Measurements from ENCODE around the gene ALPL.
"Not testable (repeated sequence)": the region's sequence is repeated elsewhere in the genome, so short reads cannot be mapped to it uniquely, and the experiment has no call there.

ALPL gene

GRCh38 chr1:21564521-21565095 is 55.4 kb downstream of the ALPL start:
- 89% methylated on average over 12 of the region's 14 CpGs for WGBS (ENCODE audit: insufficient coverage)
- no peak for DNase-seq
- ChIA-PET POLR2A (no interaction called here), CTCF (interaction anchor here (1.1 to 1.9 kb wide), 2 partner anchors 9 to 197 kb away, joined by 3 to 6 read pairs; no protein-coding TSS in a partner anchor)
- H3K4me1 ChIP-seq (ENCODE audit: control extremely low read depth in 1 of 4, control insufficient read depth in 4 of 4, insufficient read depth in 4 of 4, low read length in 3 of 4) = no peaks in the 10 kb centered on the region
- no peaks in the 10 kb centered on the region for H3K36me3 ChIP-seq (ENCODE audit: control insufficient read depth in 4 of 4, insufficient read depth in 4 of 4, low read length in 3 of 4)
- no peak overlapping the region for H3K4me3 ChIP-seq (ENCODE audit: control insufficient read depth in 1 of 7, extremely low read depth in 1 of 7, insufficient read depth in 4 of 7, low read depth in 2 of 7, low read length in 6 of 7)
- no peaks in the 10 kb centered on the region for H3K9me3 ChIP-seq (ENCODE audit: control extremely low read depth in 1 of 5, control insufficient read depth in 4 of 5, insufficient read depth in 2 of 5, low read depth in 1 of 5, low read length in 4 of 5)
- no peak overlapping the region for H3K27ac ChIP-seq (ENCODE audit: insufficient read depth in 1 of 2, low read depth in 1 of 2, low read length in 2 of 2, poor library complexity in 1 of 2, severe bottlenecking in 2 of 2)
- peaks cover 0 to 4% (median 0%) of the 10 kb centered on the region in 5 experiments for H3K27me3 ChIP-seq (replicated peaks in 2 of 5; ENCODE audit: control insufficient read depth in 4 of 5, insufficient read depth in 5 of 5, low read length in 4 of 5)

GRCh38 chr1:21565285-21565684 is 56.1 kb downstream of the ALPL start:
- Histone ChIP-seq H3K9me3 (ENCODE audit: control extremely low read depth in 1 of 5, control insufficient read depth in 4 of 5, insufficient read depth in 2 of 5, low read depth in 1 of 5, low read length in 4 of 5) (no peaks in the 10 kb centered on the region), H3K27ac (ENCODE audit: insufficient read depth in 1 of 2, low read depth in 1 of 2, low read length in 2 of 2, poor library complexity in 1 of 2, severe bottlenecking in 2 of 2) (no peak overlapping the region), H3K4me3 (ENCODE audit: control insufficient read depth in 1 of 7, extremely low read depth in 1 of 7, insufficient read depth in 4 of 7, low read depth in 2 of 7, low read length in 6 of 7) (no peak overlapping the region), H3K36me3 (ENCODE audit: control insufficient read depth in 4 of 4, insufficient read depth in 4 of 4, low read length in 3 of 4) (no peaks in the 10 kb centered on the region), H3K27me3 (replicated peaks in 2 of 5; ENCODE audit: control insufficient read depth in 4 of 5, insufficient read depth in 5 of 5, low read length in 4 of 5) (peaks cover 0 to 4% (median 0%) of the 10 kb centered on the region in 5 experiments), H3K4me1 (ENCODE audit: control extremely low read depth in 1 of 4, control insufficient read depth in 4 of 4, insufficient read depth in 4 of 4, low read length in 3 of 4) (no peaks in the 10 kb centered on the region)
- POLR2A ChIA-PET = no interaction called here
- WGBS (ENCODE audit: insufficient coverage) = 77% methylated on average over 3 of the region's 8 CpGs
- no peak for DNase-seq
- CTCF ChIA-PET = interaction anchor here (1.9 kb wide), 1 partner anchor 198 kb away, joined by 6 read pairs; no protein-coding TSS in a partner anchor

- H3K4me1 ChIP-seq (ENCODE audit: control extremely low read depth in 1 of 4, control insufficient read depth in 4 of 4, insufficient read depth in 4 of 4, low read length in 3 of 4); H3K27ac ChIP-seq (ENCODE audit: insufficient read depth in 1 of 2, low read depth in 1 of 2, low read length in 2 of 2, poor library complexity in 1 of 2, severe bottlenecking in 2 of 2); POLR2A ChIA-PET; H3K27me3 ChIP-seq (replicated peaks in 2 of 5; ENCODE audit: control insufficient read depth in 4 of 5, insufficient read depth in 5 of 5, low read length in 4 of 5); H3K36me3 ChIP-seq (ENCODE audit: control insufficient read depth in 4 of 4, insufficient read depth in 4 of 4, low read length in 3 of 4); CTCF ChIA-PET; H3K4me3 ChIP-seq (ENCODE audit: control insufficient read depth in 1 of 7, extremely low read depth in 1 of 7, insufficient read depth in 4 of 7, low read depth in 2 of 7, low read length in 6 of 7); DNase-seq; H3K9me3 ChIP-seq (ENCODE audit: control extremely low read depth in 1 of 5, control insufficient read depth in 4 of 5, insufficient read depth in 2 of 5, low read depth in 1 of 5, low read length in 4 of 5): not testable (repeated sequence)
- 91% methylated on average over 15 of the region's 15 CpGs for WGBS (ENCODE audit: insufficient coverage)
Measured at GRCh38 chr1:21566361-21566760, 57.1 kb downstream of the ALPL start.

- POLR2A ChIA-PET = no interaction called here
- 95% methylated on average over 16 of the region's 24 CpGs for WGBS (ENCODE audit: insufficient coverage)
- Histone ChIP-seq H3K4me3 (ENCODE audit: control insufficient read depth in 1 of 7, extremely low read depth in 1 of 7, insufficient read depth in 4 of 7, low read depth in 2 of 7, low read length in 6 of 7) (no peak overlapping the region), H3K9me3 (ENCODE audit: control extremely low read depth in 1 of 5, control insufficient read depth in 4 of 5, insufficient read depth in 2 of 5, low read depth in 1 of 5, low read length in 4 of 5) (peaks cover 0 to 2% (median 0%) of the 10 kb centered on the region in 5 experiments), H3K4me1 (ENCODE audit: control extremely low read depth in 1 of 4, control insufficient read depth in 4 of 4, insufficient read depth in 4 of 4, low read length in 3 of 4) (no peaks in the 10 kb centered on the region), H3K36me3 (ENCODE audit: control insufficient read depth in 4 of 4, insufficient read depth in 4 of 4, low read length in 3 of 4) (no peaks in the 10 kb centered on the region), H3K27me3 (replicated peaks in 2 of 5; ENCODE audit: control insufficient read depth in 4 of 5, insufficient read depth in 5 of 5, low read length in 4 of 5) (peaks cover 0 to 3% (median 0%) of the 10 kb centered on the region in 5 experiments), H3K27ac (ENCODE audit: insufficient read depth in 1 of 2, low read depth in 1 of 2, low read length in 2 of 2, poor library complexity in 1 of 2, severe bottlenecking in 2 of 2) (no peak overlapping the region)
- CTCF ChIA-PET = no interaction called here
- DNase-seq = no peak
Measured at GRCh38 chr1:21567241-21568005, 58.2 kb downstream of the ALPL start.

- ChIA-PET POLR2A (no interaction called here), CTCF (no interaction called here)
- Histone ChIP-seq H3K4me1 (ENCODE audit: control extremely low read depth in 1 of 4, control insufficient read depth in 4 of 4, insufficient read depth in 4 of 4, low read length in 3 of 4) (no peaks in the 10 kb centered on the region), H3K36me3 (ENCODE audit: control insufficient read depth in 4 of 4, insufficient read depth in 4 of 4, low read length in 3 of 4) (no peaks in the 10 kb centered on the region), H3K27ac (ENCODE audit: insufficient read depth in 1 of 2, low read depth in 1 of 2, low read length in 2 of 2, poor library complexity in 1 of 2, severe bottlenecking in 2 of 2) (no peak overlapping the region), H3K4me3 (ENCODE audit: control insufficient read depth in 1 of 7, extremely low read depth in 1 of 7, insufficient read depth in 4 of 7, low read depth in 2 of 7, low read length in 6 of 7) (no peak overlapping the region), H3K27me3 (replicated peaks in 2 of 5; ENCODE audit: control insufficient read depth in 4 of 5, insufficient read depth in 5 of 5, low read length in 4 of 5) (peaks cover 0 to 3% (median 0%) of the 10 kb centered on the region in 5 experiments), H3K9me3 (ENCODE audit: control extremely low read depth in 1 of 5, control insufficient read depth in 4 of 5, insufficient read depth in 2 of 5, low read depth in 1 of 5, low read length in 4 of 5) (peaks cover 0 to 2% (median 0%) of the 10 kb centered on the region in 5 experiments)
- WGBS (ENCODE audit: insufficient coverage) = 94% methylated on average over 13 of the region's 15 CpGs
- DNase-seq = no peak
Measured at GRCh38 chr1:21568006-21568746, 59.0 kb downstream of the ALPL start.

- Histone ChIP-seq H3K4me1 (ENCODE audit: control extremely low read depth in 1 of 4, control insufficient read depth in 4 of 4, insufficient read depth in 4 of 4, low read length in 3 of 4) (peaks cover 0 to 2% (median under 1%) of the 10 kb centered on the region in 4 experiments), H3K9me3 (ENCODE audit: control extremely low read depth in 1 of 5, control insufficient read depth in 4 of 5, insufficient read depth in 2 of 5, low read depth in 1 of 5, low read length in 4 of 5) (peaks cover 0 to 2% (median 0%) of the 10 kb centered on the region in 5 experiments), H3K27ac (ENCODE audit: insufficient read depth in 1 of 2, low read depth in 1 of 2, low read length in 2 of 2, poor library complexity in 1 of 2, severe bottlenecking in 2 of 2) (no peak overlapping the region), H3K27me3 (replicated peaks in 2 of 5; ENCODE audit: control insufficient read depth in 4 of 5, insufficient read depth in 5 of 5, low read length in 4 of 5) (peaks cover 0 to 7% (median 0%) of the 10 kb centered on the region in 5 experiments), H3K36me3 (ENCODE audit: control insufficient read depth in 4 of 4, insufficient read depth in 4 of 4, low read length in 3 of 4) (no peaks in the 10 kb centered on the region), H3K4me3 (ENCODE audit: control insufficient read depth in 1 of 7, extremely low read depth in 1 of 7, insufficient read depth in 4 of 7, low read depth in 2 of 7, low read length in 6 of 7) (no peak overlapping the region)
- 95% methylated on average over 7 of the region's 10 CpGs for WGBS (ENCODE audit: insufficient coverage)
- ChIA-PET CTCF (no interaction called here), POLR2A (interaction anchor here (0.6 kb wide), 1 partner anchor 165 kb away, joined by 3 read pairs; no protein-coding TSS in a partner anchor)
- DNase-seq = no peak
Measured at GRCh38 chr1:21568809-21569385, 59.7 kb downstream of the ALPL start.

Data from common myeloid progenitor, CD34-positive (primary cell).